GM18951 (cell line): ENCODE data around the gene RAI14.
"Not testable (repeated sequence)": the region's sequence is repeated elsewhere in the genome, so short reads cannot be mapped to it uniquely, and the experiment has no call there.

Source experiments
- POLR2A ChIP-seq: IDR thresholded peaks from 4 replicates; pipeline ENCODE4 v1.6.1; 2011; ENCODE audit warnings: mild to moderate bottlenecking; ENCODE audit not compliant: insufficient read length, insufficient read depth; ENCODE audit errors: extremely low read depth
- in situ Hi-C: fragments of 300-500 bp; cut with MboI; formaldehyde crosslinking; loops from one replicate; pipeline ENCODE4 v1.12.0; 2022; ENCODE audit warnings: low sequenced_read_pairs, mixed read lengths, inconsistent platforms; ENCODE audit not compliant: unreplicated experiment

RAI14 gene

GRCh38 chr5:34806532-34806931 is 150.4 kb downstream of the RAI14 start:
- in situ Hi-C loops, result no loop called here
- TF ChIP-seq POLR2A, result no peak

GRCh38 chr5:34811706-34812105 is 155.6 kb downstream of the RAI14 start:
- in situ Hi-C loops, result no loop called here
- TF ChIP-seq POLR2A, result no peak

DNA sequence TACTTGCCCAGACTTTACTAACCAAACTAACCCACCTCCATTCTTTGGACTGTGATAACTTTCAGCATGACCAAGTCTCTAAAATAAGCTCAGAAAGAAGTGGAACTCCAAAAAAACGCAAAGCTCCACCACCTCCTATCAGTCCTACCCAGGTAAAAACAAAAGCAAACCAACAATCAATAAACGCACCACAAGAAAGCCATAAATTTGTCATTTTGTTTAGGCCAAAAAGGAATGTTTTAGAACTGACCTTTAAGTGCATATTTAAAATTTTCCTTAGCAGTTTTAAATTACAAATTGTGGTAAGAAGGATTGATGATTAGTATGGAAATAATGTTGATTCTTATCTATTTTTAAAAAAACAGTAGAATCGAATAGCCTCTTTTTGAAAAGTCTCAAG is 157.4 kb downstream of the RAI14 start:
- TF ChIP-seq POLR2A, result no peak

DNA sequence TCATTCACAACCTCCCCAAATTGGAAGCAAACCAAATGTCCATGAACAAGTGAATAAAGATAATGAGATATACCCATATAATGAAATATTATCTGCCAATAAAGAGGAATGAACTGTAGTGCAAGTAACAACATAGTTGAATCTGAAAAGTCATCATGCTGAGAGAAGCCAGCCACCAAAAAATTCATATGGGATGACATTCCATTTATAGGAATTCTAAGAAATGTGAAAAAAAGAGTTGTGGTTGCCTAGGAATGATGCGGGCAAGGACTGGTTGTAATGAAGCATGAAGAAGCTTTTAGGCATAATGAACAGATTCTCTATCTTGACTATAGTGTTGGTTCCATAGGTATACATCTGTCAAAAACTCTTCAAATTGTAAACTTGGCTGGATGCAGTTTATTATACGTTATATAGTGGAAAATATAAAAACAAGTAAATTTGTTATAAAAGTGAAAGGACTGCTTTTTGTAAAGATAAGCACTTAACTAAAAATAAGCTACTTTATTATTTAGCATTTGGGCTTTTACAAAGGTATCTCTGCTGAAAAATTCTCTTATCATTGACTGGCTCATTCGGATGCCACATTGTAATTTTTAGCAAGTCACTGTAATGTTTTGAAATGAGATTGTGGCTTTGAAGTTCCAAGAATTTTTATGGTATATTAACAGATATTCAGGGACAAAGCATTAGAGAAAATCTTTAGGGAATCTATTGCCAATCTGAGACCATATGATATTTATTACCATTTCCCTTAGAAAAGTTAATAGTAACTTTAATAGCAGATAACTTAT is 161.6 kb downstream of the RAI14 start:
- TF ChIP-seq POLR2A, result no peak
- in situ Hi-C loops, result no loop called here

More for the DNA sequence above, 157.4 kb downstream of the RAI14 start:
- in situ Hi-C loops, result no loop called here

GRCh38 chr5:34818717-34819116 is 162.6 kb downstream of the RAI14 start:
- no peak for TF ChIP-seq POLR2A
- in situ Hi-C loops, result no loop called here

- in situ Hi-C loops, result no loop called here
These were observed 164.5 kb downstream of the RAI14 start for GRCh38 chr5:34820593-34820992.

GRCh38 chr5:34822956-34823715 is 167.0 kb downstream of the RAI14 start:
- in situ Hi-C loops, result no loop called here
- TF ChIP-seq POLR2A, result no peak

More at GRCh38 chr5:34820593-34820992, 164.5 kb downstream of the RAI14 start:
- TF ChIP-seq POLR2A, result no peak

DNA sequence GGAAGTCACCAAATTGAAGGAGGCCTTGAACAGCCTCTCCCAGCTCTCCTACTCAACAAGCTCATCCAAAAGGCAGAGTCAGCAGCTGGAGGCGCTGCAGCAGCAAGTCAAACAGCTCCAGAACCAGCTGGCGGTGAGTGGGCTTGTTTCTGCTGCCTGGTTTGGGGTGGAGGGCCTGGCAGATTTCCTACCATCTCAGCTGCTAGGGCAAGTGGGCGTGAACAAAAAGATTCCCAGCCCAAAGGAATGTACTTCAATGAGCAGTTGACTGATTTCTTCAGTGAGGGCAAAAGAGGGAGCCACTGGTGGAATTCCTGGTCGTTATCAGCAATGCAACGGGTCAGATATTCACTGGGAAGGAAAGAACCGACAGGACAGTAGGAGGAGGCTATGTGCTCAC is 170.2 kb downstream of the RAI14 start:
- no peak for TF ChIP-seq POLR2A
- in situ Hi-C loops, result no loop called here

DNA sequence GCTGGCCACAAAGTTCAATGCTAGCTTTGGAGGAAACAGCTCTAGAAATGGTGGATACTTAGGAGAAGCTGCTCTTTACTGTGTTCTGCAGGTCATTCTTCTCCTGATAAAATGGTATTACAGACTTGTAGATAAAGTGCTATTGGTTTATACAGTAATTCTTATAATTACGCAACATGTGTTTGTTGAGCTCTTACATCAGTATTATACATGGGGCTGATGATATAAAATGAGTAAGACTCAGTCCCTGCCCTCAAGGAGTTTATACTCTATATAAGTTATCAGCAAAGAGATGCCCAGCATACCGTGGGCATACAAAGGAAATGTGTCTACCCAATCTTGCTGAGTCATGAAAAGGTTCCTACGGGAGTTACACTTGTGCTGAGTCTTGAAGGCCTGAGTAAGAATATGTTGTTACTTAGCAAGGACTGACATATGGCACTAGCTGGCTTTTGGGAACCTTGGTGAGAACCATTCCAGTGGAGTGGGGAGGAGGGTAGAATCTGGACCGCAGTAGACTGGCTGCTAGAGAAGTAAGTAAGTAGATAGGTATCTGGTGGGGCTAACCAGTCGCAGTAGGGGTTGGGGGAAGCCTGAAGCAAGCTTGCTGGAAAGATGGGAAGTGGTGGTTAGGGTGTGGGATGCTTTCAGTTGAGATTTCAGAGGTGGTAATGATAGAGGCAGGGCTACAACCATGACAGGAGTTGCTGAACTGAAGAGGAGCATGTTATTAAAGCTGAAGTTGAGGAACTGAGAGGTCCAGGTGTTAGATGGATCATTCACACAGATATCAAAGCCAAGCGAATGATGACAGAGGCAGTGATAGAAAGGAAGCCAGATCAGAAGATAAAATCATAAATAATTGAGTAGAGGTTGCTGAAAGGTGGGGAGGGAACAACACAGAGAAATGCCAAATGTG is 171.7 kb downstream of the RAI14 start:
- in situ Hi-C loops, result no loop called here
- TF ChIP-seq POLR2A, result no peak

DNA sequence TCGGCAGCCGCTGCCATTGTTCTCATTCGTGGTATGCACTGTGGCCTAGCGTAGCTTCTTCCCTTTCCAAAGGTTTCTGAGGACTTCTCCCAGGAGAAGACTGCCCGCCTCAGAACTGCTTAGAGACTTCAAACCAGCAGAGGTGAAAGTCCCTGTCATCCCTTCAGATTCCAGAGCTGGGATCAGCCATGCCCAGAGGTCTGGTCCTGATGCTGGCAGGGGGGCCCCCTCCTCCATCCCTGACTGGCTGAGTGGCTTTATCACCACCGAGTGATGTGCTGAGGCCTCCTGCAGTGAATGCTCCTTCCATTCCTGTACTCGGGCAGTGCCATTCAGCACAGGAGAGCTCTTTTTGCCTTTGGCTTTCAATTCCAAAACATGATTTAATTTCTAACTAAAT is 174.7 kb downstream of the RAI14 start:
- in situ Hi-C loops, result not testable (repeated sequence)

- TF ChIP-seq POLR2A, result no peak
- in situ Hi-C loops, result no loop called here
These were observed 175.2 kb downstream of the RAI14 start for GRCh38 chr5:34831303-34831702.

DNA sequence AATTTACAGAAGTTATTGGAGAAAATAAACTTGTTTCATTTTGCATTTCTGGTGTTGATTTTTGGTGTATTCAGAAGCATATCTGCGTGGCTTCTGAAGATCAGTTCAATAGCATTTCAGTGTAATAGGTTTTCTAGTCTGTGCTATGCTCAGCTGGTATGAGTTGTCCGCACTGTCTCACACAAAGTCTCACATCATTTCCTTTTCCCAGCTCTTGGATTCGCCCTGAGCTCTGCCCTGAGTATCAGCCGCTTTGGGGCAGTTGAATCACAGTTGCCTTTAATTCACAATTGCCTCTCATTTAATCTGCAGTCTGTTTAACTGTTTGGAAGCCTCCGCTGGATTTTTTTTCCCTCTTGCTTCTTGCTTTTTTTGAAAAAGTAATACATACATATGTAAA is 176.4 kb downstream of the RAI14 start:
- in situ Hi-C loops, result no loop called here
- no peak for TF ChIP-seq POLR2A

DNA sequence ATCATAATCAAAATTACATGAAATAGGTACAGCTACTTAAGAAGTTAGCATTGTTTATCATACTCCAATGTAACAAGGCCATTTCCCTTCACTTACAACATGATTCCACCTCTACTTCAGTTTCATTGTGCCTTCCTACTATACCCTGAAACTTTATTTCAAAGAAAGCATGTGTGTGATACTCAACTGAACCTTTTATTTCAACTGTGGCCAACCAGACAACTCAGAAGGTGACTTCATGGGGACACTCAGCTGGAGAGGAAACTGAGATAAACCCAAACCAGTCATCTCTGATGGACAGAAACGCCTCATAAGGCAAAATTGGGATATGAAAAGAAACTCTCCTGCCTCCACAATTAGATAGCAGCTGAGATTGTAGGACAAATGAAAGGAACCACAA is 177.0 kb downstream of the RAI14 start:
- TF ChIP-seq POLR2A, result no peak

More for the DNA sequence above, 177.0 kb downstream of the RAI14 start:
- in situ Hi-C loops, result no loop called here
